BLaER1 (cell line): Measurements from ENCODE around the gene SPAAR.

Experiments used
- H3K27ac ChIP-seq: shearing (Covaris generic); formaldehyde crosslinking; 2 replicates; pipeline ENCODE4 v1.8.1; 2022
- H3K27me3 ChIP-seq: shearing (Covaris generic); formaldehyde crosslinking; 2 replicates; pipeline ENCODE4 v1.8.1; 2022
- H3K36me3 ChIP-seq: shearing (Covaris generic); formaldehyde crosslinking; 2 replicates; pipeline ENCODE4 v1.8.1; 2022
- H3K4me1 ChIP-seq: shearing (Covaris generic); formaldehyde crosslinking; 2 replicates; pipeline ENCODE4 v1.8.1; 2022
- H3K4me2 ChIP-seq: shearing (Covaris generic); formaldehyde crosslinking; 2 replicates; pipeline ENCODE4 v1.8.1; 2022
- H3K4me3 ChIP-seq: shearing (Covaris generic); formaldehyde crosslinking; 2 replicates; pipeline ENCODE4 v1.8.1; 2022
- H3K9ac ChIP-seq: shearing (Covaris generic); formaldehyde crosslinking; 2 replicates; pipeline ENCODE4 v1.8.1; 2022
- H3K9me3 ChIP-seq: shearing (Covaris generic); formaldehyde crosslinking; 2 replicates; pipeline ENCODE4 v1.8.1; 2022
- H4K20me1 ChIP-seq: shearing (Covaris generic); formaldehyde crosslinking; 2 replicates; pipeline ENCODE4 v1.8.1; 2022
- Cebpa-rat ChIP-seq: shearing (Covaris generic); IDR thresholded peaks from 2 replicates; pipeline ENCODE4 v1.8.1; 2022

SPAAR gene

DNA sequence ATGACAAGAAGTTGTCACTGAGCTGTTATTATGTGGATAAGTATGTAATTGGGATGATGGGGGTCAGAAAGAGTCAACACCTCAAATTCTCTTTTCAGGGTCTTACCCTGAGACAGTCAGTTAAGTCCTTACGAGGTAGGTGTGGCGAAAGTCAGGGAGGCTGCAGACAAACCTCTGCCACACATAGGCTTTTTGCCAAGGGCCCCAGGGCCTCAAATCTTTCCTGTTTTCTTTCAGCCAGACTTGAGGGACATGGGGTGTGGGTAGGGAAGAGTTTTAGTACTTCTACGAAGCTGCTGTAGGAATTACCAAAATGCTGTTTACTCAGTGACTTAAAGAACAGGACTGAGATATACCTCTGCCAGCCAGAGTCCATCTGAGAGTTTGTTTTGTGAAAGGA is 34.9 kb downstream of the SPAAR start:
- Histone ChIP-seq H3K4me1 (peaks cover 43% of the 10 kb centered on the region), H3K27ac (no peak overlapping the region), H3K27me3 (no peaks in the 10 kb centered on the region), H4K20me1 (no peaks in the 10 kb centered on the region), H3K4me3 (no peak overlapping the region), H3K9me3 (no peaks in the 10 kb centered on the region), H3K9ac (no peak overlapping the region), H3K36me3 (no peaks in the 10 kb centered on the region), H3K4me2 (no peak overlapping the region)
- TF ChIP-seq Cebpa-rat: no peak

GRCh38 chr9:35944841-35945240 is 35.6 kb downstream of the SPAAR start:
- TF ChIP-seq Cebpa-rat: no peak
- no peak overlapping the region for H3K4me2 ChIP-seq
- no peaks in the 10 kb centered on the region for H3K36me3 ChIP-seq
- no peak overlapping the region for H3K9ac ChIP-seq
- H4K20me1 ChIP-seq: no peaks in the 10 kb centered on the region
- H3K4me3 ChIP-seq: no peak overlapping the region
- no peak overlapping the region for H3K27ac ChIP-seq
- H3K27me3 ChIP-seq: no peaks in the 10 kb centered on the region
- peaks cover 36% of the 10 kb centered on the region for H3K4me1 ChIP-seq
- no peaks in the 10 kb centered on the region for H3K9me3 ChIP-seq

- H3K4me2 ChIP-seq: peak overlapping the region; percentile 62
- no peaks in the 10 kb centered on the region for H3K36me3 ChIP-seq
- H3K9me3 ChIP-seq: no peaks in the 10 kb centered on the region
- 0 out of 2 replicates have a peak overlapping the region, but pooled peaks have one; percentile 16 for H3K27ac ChIP-seq
- no peaks in the 10 kb centered on the region for H3K27me3 ChIP-seq
- TF ChIP-seq Cebpa-rat: no peak
- no peak overlapping the region for H3K4me3 ChIP-seq
- H3K9ac ChIP-seq: no peak overlapping the region
- no peaks in the 10 kb centered on the region for H4K20me1 ChIP-seq
- H3K4me1 ChIP-seq: peaks cover 30% of the 10 kb centered on the region
These were observed 36.2 kb downstream of the SPAAR start for GRCh38 chr9:35945341-35946018.

DNA sequence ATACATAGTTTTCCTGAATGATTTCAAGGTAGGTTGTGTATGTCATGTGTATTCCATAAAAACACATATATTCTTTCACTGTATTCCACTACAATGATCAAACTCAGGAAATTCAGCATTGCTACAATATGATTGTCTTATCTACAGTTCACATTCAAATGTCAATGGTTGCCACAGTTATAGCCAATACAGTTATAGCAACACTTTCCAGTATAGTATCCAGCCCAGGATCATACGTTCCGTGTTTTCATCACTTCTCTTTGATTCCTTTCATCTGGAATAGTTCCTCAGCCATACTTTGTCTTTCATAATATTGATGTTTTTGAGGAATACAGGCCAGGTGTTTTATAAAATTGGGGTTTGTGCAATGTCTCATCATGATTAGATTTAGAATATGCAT is 39.2 kb downstream of the SPAAR start:
- Histone ChIP-seq H3K9ac (no peak overlapping the region), H3K4me1 (peaks cover 17% of the 10 kb centered on the region), H4K20me1 (no peaks in the 10 kb centered on the region), H3K27ac (no peak overlapping the region), H3K9me3 (no peaks in the 10 kb centered on the region), H3K36me3 (no peaks in the 10 kb centered on the region), H3K4me2 (no peak overlapping the region), H3K4me3 (no peak overlapping the region), H3K27me3 (no peaks in the 10 kb centered on the region)
- no peak for TF ChIP-seq Cebpa-rat

GRCh38 chr9:35948901-35949318 is 39.6 kb downstream of the SPAAR start:
- H4K20me1 ChIP-seq: no peaks in the 10 kb centered on the region
- peaks cover 17% of the 10 kb centered on the region for H3K4me1 ChIP-seq
- H3K9ac ChIP-seq: no peak overlapping the region
- no peaks in the 10 kb centered on the region for H3K36me3 ChIP-seq
- no peaks in the 10 kb centered on the region for H3K9me3 ChIP-seq
- H3K4me3 ChIP-seq: no peak overlapping the region
- no peak overlapping the region for H3K4me2 ChIP-seq
- TF ChIP-seq Cebpa-rat: no peak
- H3K27ac ChIP-seq: no peak overlapping the region
- H3K27me3 ChIP-seq: no peaks in the 10 kb centered on the region

DNA sequence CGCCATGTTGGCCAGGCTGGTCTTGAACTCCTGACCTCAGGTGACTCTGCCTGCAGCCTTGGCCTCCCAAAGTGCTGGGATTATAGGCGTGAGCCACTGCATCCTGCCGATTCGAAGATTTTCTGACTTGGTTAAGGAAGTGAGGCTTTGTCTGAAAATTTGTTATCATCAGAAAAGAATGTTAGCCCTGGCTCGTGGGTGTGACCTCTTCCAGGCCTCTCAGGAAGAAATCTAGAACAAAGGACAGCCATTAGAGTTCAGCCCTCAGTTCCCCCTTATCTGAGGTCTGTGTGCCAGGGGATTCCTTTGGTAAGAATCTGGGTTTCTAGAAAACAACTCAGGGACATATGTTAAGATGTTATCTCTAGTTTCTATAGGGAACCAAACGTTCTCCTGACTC is 42.4 kb downstream of the SPAAR start:
- Histone ChIP-seq H3K36me3 (no peaks in the 10 kb centered on the region), H3K4me1 (no peaks in the 10 kb centered on the region), H3K4me3 (no peak overlapping the region), H3K9ac (no peak overlapping the region), H3K4me2 (no peak overlapping the region), H3K27ac (no peak overlapping the region), H3K27me3 (no peaks in the 10 kb centered on the region), H4K20me1 (no peaks in the 10 kb centered on the region), H3K9me3 (no peaks in the 10 kb centered on the region)
- TF ChIP-seq Cebpa-rat: no peak

- H3K9me3 ChIP-seq: no peaks in the 10 kb centered on the region
- no peak overlapping the region for H3K4me3 ChIP-seq
- no peak for TF ChIP-seq Cebpa-rat
- no peaks in the 10 kb centered on the region for H3K36me3 ChIP-seq
- no peak overlapping the region for H3K4me2 ChIP-seq
- H3K4me1 ChIP-seq: no peaks in the 10 kb centered on the region
- H3K27me3 ChIP-seq: no peaks in the 10 kb centered on the region
- no peaks in the 10 kb centered on the region for H4K20me1 ChIP-seq
- H3K9ac ChIP-seq: no peak overlapping the region
- H3K27ac ChIP-seq: no peak overlapping the region
These were observed 43.4 kb downstream of the SPAAR start for GRCh38 chr9:35952526-35953191.

- no peak for TF ChIP-seq Cebpa-rat
- Histone ChIP-seq H4K20me1 (no peaks in the 10 kb centered on the region), H3K27ac (no peak overlapping the region), H3K36me3 (no peaks in the 10 kb centered on the region), H3K4me1 (no peaks in the 10 kb centered on the region), H3K9ac (no peak overlapping the region), H3K9me3 (no peaks in the 10 kb centered on the region), H3K4me3 (no peak overlapping the region), H3K4me2 (no peak overlapping the region), H3K27me3 (no peaks in the 10 kb centered on the region)
These were observed 45.8 kb downstream of the SPAAR start for GRCh38 chr9:35954942-35955546.

GRCh38 chr9:35956651-35957050 is 47.4 kb downstream of the SPAAR start:
- H3K36me3 ChIP-seq: no peaks in the 10 kb centered on the region
- H4K20me1 ChIP-seq: no peaks in the 10 kb centered on the region
- H3K27me3 ChIP-seq: no peaks in the 10 kb centered on the region
- H3K4me3 ChIP-seq: no peak overlapping the region
- TF ChIP-seq Cebpa-rat: no peak
- H3K9me3 ChIP-seq: no peaks in the 10 kb centered on the region
- H3K4me2 ChIP-seq: no peak overlapping the region
- no peak overlapping the region for H3K9ac ChIP-seq
- no peak overlapping the region for H3K27ac ChIP-seq
- no peaks in the 10 kb centered on the region for H3K4me1 ChIP-seq

GRCh38 chr9:35958104-35958837 is 49.0 kb downstream of the SPAAR start, which contains the start of gene OR2S2:
TSS of gene OR2S2 (minus strand) at chr9:35958154. CDS start at chr9:35958098, 56 bp downstream.
- Histone ChIP-seq H3K36me3 (no peaks in the 10 kb centered on the region), H3K27ac (no peak within 1 kb of the TSS), H3K27me3 (no peaks in the 10 kb centered on the region), H3K9ac (no peak within 1 kb of the TSS), H4K20me1 (no peaks in the 10 kb centered on the region), H3K9me3 (no peaks in the 10 kb centered on the region), H3K4me3 (no peak within 1 kb of the TSS), H3K4me2 (no peak within 1 kb of the TSS), H3K4me1 (no peaks in the 10 kb centered on the region)
- TF ChIP-seq Cebpa-rat: no peak
